Mucosa of gallbladder (tissue), 1 donor: ENCODE measurements around the gene ZAP70. TPM values are rescaled to one million over a fixed set of nuclear protein-coding genes. Genes with fewer than 3 reads are reported as not detected.

Experiments
- DNase-seq: peaks from one replicate; pipeline ENCODE4 v3.0.0-alpha.2; 2020; ENCODE audit warnings: low spot score
- total RNA-seq: library from RNA; stranded (reverse); gene quantifications from one replicate; pipeline ENCODE4 v1.2.1, GENCODE V29; 2021
- donor health status: DM: no; HTN: no; CAD: no.

ZAP70 gene
- total RNA-seq, 1 donor from 2014 or later: 12.6 TPM

DNA sequence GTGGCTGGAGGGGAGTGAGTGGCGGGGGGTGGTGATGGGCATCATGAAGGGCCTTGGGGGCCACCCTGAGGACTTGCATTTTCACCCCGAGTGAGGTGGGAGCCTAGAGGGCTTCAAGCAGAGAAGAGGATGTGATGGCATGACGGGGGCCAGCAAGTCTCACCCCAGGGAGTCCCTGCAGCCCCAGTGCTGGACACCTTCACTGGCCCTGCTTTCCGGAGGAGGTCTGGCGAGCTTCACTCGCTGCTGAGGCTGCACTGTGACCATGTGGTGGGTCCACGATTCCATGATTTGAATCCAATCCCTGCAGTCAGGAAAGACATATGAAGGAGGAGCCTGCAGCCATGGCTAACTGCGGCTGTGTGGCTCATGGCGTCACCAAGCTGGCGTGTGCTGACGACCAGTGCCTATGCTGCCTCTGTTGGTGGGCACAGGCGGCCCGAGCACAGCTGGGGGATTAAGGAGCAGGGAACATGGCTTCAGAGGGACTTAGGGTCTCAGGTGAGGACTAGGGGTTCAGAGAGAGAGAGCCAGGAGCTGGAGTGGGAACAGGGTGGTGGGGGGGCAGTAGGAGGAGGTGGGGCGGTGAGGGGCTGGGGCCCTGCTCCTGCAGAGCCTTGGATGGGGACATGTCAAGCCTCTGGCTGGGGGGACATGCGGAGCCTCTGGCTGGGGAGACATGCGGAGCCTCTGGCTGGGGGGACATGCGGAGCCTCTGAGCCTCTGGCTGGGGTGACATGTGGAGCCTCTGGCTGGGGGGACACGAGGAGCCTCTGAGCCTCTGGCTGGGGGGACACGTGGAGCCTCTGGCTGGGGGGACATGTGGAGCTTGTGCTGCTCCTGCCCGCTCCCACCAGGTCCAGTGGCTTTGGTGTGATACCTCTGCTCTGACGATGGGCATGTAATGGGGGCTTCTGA lies 3.6 kb downstream of the ZAP70 start:
- DNase-seq: no peak

DNA sequence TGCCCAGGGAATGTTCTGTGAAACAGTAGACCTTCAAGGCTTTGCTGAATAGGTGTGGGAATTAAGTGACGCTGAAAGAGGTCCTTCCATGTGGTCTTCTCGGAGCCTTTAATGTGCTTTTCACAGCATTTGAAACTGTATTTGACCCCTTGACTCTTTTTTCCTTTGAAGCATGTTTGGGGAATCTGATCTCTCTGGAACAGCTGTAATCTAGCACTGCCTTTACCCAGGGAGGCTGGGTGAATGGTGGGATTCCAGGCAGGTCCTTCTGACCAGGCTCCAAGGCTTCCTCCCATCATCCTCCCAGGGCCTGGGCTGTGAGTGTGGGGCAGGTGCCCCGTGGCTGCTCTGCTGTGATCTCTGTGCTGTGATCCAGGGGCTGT lies 4.2 kb downstream of the ZAP70 start:
- DNase-seq: no peak

- DNase-seq: no peak
Measured at GRCh38 chr2:97718051-97718882, 4.9 kb downstream of the ZAP70 start.

- DNase-seq: no peak
Measured at GRCh38 chr2:97718942-97719341, 5.6 kb downstream of the ZAP70 start.

GRCh38 chr2:97719362-97720155 lies 6.2 kb downstream of the ZAP70 start:
- no peak for DNase-seq

DNA sequence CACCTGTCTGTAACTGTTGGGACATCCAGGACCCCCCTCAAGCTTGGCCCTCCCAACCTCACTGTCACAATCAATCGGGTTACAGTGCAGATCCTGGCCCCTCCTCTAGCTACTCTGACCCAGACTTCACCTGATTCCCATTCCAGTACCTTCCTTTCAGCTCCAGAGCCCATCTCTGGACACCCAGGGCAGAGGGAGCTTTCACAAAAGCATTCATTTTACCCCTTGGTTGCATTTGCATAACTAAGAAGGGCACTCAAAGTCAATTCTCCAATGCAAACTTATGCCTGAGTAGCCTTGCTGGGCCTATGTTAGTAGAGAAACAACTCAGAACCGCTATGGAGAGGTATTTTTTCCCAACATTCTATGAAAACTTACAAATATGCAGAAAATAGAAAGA lies 7.4 kb downstream of the ZAP70 start:
- DNase-seq: no peak

GRCh38 chr2:97722227-97722626 lies 8.9 kb downstream of the ZAP70 start:
- no peak for DNase-seq

DNA sequence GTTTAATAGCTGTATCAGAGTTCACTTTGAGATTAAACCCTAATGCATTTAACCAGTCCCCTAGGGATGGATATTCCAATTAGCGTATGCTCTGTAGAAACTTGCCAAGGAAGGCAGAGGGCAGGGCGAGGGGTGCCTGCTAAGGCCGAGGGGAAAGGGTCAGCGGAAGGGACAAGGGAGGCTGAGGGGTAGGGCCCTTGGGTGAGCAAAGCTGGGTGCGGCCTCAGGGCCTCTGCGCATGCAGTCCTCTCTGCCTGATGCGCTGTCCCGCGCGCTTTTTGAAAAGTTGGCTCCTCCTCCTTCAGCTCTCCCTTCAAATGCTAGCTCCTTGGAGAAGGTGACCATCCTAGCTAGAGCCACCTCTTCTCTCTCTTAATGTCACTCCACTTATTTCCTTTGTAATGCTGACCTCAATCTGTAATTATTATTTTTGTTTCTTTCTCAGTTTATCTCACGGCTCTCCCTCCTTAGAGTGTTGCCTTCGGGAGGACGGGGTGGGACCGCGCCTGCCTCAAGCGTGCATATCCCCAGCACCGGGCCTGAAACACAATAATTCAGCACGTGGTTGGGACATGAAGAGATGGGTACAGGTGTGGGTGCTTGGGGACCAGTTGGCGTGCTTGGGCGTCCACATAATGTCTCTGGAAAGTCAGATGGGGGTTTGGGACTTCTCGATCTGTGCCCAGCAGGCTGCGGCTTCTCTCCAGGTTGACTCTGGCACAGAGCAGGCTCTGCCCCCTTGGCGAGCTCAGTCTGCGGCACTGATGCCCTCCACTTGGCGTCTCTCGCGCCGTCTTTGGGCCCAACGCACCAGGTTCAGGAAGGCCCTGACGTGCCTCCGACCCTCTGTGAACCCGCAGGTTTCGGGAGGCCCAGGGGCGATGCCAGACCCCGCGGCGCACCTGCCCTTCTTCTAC lies 10.0 kb downstream of the ZAP70 start:
- no peak for DNase-seq

GRCh38 chr2:97724073-97724410 lies 10.7 kb downstream of the ZAP70 start:
- DNase-seq: no peak

- no peak for DNase-seq
Measured at GRCh38 chr2:97724501-97724900, 11.1 kb downstream of the ZAP70 start.

DNA sequence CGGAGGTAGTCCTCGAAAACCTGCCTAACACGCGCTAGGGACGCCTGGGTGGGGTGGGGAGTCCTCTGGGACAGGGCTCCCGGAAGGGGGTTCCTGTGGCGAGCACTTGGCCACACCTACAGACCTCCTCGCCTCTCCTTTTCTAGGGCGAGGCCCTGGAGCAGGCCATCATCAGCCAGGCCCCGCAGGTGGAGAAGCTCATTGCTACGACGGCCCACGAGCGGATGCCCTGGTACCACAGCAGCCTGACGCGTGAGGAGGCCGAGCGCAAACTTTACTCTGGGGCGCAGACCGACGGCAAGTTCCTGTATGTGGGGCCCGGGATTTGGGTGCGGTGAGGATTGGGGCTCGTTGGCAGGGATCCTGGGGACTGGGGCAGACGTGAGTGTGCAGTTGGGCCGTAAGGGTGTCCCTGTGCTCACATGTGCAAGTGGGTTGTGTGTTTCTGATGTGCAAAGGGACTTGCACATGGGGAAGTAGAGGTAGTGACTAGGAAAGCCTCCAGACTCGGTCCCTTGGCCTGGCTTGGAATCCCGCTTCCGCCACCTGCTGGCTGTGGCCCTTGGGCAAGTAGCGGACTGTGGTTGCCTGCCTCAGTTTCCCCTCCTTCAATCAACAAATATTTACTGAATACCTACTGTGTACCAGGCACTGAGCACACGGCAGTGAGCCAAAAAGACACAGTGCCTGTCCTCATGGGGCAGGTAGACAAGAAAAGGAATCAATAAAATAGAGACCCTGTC lies 11.7 kb downstream of the ZAP70 start:
- DNase-seq: no peak

DNA sequence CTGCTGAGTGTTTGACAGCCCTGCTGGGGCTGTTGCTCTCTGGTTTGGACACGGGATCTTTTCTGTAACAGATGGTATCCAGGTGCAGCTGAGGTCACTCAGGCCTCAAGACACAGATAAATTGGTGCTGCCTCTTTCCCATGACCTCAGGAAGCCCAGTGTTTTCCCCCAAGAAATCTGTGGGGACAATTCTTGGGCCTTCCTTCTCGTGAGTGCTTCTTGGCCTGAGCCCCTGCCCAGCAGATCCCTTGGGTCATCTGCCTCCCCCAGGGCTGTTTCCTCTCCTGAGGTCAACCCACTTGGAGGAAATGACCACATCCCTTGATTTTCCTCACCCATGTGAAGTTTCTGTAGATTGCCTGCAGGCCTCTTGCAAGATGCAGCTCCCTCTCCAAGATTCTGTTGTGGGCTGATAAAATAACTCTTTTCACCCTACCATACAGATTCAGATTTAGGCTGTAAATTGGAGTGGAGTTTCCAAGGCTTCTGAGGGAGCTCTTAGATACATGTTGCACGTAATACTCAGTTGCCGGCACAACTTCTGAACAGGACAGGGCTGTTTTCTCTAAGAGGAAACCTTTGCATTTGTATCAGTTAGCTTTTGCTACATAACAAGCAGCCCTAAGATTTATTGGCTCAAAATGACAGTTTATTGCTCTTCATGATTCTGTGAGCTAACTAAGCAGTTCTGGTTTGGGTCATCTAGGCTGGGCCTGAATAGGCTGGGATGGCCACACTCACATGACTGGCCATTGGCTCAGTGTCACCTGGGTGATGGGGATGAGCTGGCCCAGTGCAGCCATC lies 13.1 kb downstream of the ZAP70 start:
- no peak for DNase-seq

DNA sequence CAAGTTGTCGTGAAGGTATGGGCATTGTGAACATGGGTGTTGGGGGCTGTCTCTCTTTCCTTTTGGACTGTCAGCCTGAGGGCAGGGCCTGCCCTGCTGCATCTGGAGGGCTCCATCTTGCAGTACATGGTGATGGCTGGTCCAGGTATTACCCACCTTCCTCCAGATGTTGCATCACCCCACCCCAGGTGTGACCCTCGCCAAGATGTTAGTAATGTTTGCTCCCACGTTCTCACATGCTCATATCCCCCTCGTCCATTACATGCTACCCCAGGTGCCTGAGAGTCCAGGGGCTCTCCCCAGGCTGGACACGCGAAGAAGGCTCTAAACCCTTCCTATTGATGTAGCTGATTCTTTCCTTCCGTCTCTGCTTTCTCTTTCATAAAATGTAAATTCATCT lies 13.9 kb downstream of the ZAP70 start:
- DNase-seq: no peak

DNA sequence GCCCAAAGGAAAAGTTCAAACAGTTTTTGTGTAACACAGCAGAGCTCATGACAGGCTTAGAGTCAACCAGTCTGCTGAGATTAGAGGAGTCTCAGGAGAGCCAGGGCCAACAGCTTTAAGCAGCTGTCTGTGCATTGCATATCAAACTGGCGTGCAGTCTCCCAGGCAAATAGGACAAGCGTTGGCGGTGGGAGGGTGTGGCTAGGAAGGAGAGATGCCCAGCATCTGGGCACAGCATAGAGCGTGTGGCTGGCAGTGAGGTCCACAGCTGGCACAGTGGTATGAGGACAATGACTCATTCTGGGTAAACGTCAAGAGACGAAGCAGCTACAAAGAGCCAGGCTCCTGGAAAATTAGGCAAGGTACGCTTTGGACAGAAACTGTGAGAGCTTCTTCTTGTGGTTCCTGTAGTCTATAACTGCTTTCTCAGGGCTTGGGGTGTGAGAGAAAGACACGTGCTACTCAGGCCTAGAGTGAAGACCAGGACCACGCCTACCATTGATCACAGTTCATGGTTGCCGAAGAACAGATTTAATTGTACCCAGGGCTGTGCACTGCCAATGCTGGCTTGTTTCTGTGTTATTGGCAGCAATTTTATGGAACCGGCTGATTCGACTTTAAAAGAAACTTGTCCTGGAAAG lies 14.8 kb downstream of the ZAP70 start:
- no peak for DNase-seq

- DNase-seq: no peak
Measured at GRCh38 chr2:97730245-97730644, 16.9 kb downstream of the ZAP70 start.

DNA sequence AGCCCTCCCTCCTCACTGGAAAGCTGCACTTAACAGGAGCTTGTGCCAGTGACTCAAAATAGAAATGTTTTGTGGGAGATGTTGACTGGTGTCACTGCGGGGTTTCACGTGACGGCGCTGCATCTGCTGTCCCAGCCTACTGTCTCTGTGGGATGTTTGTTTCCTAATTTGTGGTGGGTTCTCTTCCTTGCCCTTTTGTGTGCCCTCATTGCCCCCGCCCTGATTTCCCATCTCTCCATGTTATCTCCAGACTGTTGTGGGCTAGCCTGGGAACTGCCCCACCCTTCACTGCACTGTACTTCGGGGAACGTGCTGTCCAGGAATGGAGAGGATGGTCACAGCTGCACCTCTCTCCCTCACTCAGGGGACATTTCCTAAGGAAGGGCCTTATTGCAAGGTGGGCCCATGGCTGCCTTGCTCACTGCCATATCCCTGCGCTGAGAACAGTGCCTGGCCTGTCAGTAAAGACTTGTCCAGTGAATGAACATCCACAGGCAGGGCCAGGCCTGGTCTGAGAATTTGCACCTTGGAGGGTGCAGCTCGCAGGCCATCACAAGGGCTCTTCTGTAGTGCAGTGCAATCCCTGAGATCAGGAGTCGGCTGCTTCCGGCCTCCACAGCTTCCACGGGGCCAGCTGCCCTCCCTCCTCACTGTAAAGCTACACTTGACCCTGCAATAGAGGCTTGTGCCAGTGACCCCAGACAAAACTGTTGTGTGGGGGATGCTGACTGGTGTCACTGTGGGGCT lies 18.1 kb downstream of the ZAP70 start:
- no peak for DNase-seq

GRCh38 chr2:97732436-97733340 lies 19.3 kb downstream of the ZAP70 start:
- no peak for DNase-seq
